Lower lobe of right lung (tissue), 2 donors: ENCODE measurements around the gene PNMA8A. TPM values are rescaled to one million over a fixed set of nuclear protein-coding genes. Genes with fewer than 3 reads are reported as not detected.
"Not testable (repeated sequence)": the region's sequence is repeated elsewhere in the genome, so short reads cannot be mapped to it uniquely, and the experiment has no call there.

Experiments
- ATAC-seq, 2 donors: fragments of 200-7000 bp; cut with Tn5 transposase; one replicate each; pipeline ENCODE4 v1.9.1; 2020 to 2022; ENCODE audit warnings: mild to moderate bottlenecking in 2 of 2, moderate library complexity in 2 of 2
- DNase-seq: peaks from one replicate; pipeline ENCODE4 v3.0.0-alpha.2; 2020
- H3K27ac ChIP-seq: fragments of 200-600 bp; one replicate; pipeline ENCODE4 v1.8.0; 2022
- H3K27me3 ChIP-seq: fragments of 200-600 bp; one replicate; pipeline ENCODE4 v1.8.0; 2022; ENCODE audit warnings: low read depth
- H3K36me3 ChIP-seq: fragments of 200-600 bp; one replicate; pipeline ENCODE4 v1.8.0; 2022; ENCODE audit warnings: mild to moderate bottlenecking
- H3K4me1 ChIP-seq: fragments of 200-600 bp; one replicate; pipeline ENCODE4 v1.8.0; 2022
- H3K4me3 ChIP-seq: fragments of 200-600 bp; one replicate; pipeline ENCODE4 v1.8.0; 2022; ENCODE audit warnings: mild to moderate bottlenecking
- H3K9me3 ChIP-seq: fragments of 200-600 bp; one replicate; pipeline ENCODE4 v1.8.0; 2022
- CTCF ChIP-seq: fragments of 200-600 bp; IDR thresholded peaks from one replicate; pipeline ENCODE4 v1.8.0; 2022; ENCODE audit warnings: antibody characterized with exemption, mild to moderate bottlenecking
- intact Hi-C: fragments of 100-400 bp; cut with DNase I; formaldehyde crosslinking; loops from one replicate; pipeline ENCODE4 v1.11.0; 2022
- total RNA-seq: library from RNA; stranded (reverse); fragmentation: NEBNext Ultra II Directional; extraction: Animal tissue kit (Norgen Biotek cat#: 25700); gene quantifications from one replicate; pipeline ENCODE4 v1.2.1, GENCODE V29; 2021
- donor health status: DM: no; HTN: yes; CAD: no; lungs with severe emphysema.

Gene PNMA8A
- total RNA-seq, 1 donor from 2014 or later: 1.5 TPM

GRCh38 chr19:46447824-46448223 lies 23.5 kb downstream of the PNMA8A start:
- Histone ChIP-seq H3K4me3 (no peak overlapping the region), H3K4me1 (peaks cover 5% of the 10 kb centered on the region), H3K36me3 (no peaks in the 10 kb centered on the region), H3K27me3 (no peaks in the 10 kb centered on the region), H3K9me3 (no peaks in the 10 kb centered on the region), H3K27ac (no peak overlapping the region)
- TF ChIP-seq CTCF: no peak
- no peak for ATAC-seq
- no peak for DNase-seq
- intact Hi-C loops: no loop called here

GRCh38 chr19:46447006-46447405 lies 24.4 kb downstream of the PNMA8A start:
- intact Hi-C loops: no loop called here
- Histone ChIP-seq H3K27me3 (no peaks in the 10 kb centered on the region), H3K9me3 (no peaks in the 10 kb centered on the region), H3K4me3 (no peak overlapping the region), H3K4me1 (peaks cover 9% of the 10 kb centered on the region), H3K36me3 (no peaks in the 10 kb centered on the region), H3K27ac (no peak overlapping the region)
- DNase-seq: no peak
- ATAC-seq: no peak
- TF ChIP-seq CTCF: no peak

GRCh38 chr19:46446021-46446420 lies 25.3 kb downstream of the PNMA8A start:
- DNase-seq (no peak), ATAC-seq (no peak)
- intact Hi-C loops: no loop called here

GRCh38 chr19:46442808-46443450 lies 28.4 kb downstream of the PNMA8A start:
- H3K27ac ChIP-seq: no peak overlapping the region
- H3K4me3 ChIP-seq: no peak overlapping the region
- no peak for DNase-seq

More at GRCh38 chr19:46446021-46446420, 25.3 kb downstream of the PNMA8A start:
- Histone ChIP-seq H3K4me3 (no peak overlapping the region), H3K36me3 (no peaks in the 10 kb centered on the region), H3K27me3 (no peaks in the 10 kb centered on the region), H3K27ac (no peak overlapping the region), H3K9me3 (no peaks in the 10 kb centered on the region), H3K4me1 (peaks cover 9% of the 10 kb centered on the region)
- TF ChIP-seq CTCF: no peak

GRCh38 chr19:46441866-46442265 lies 29.5 kb downstream of the PNMA8A start:
- TF ChIP-seq CTCF: no peak
- DNase-seq: no peak
- no peak overlapping the region for H3K27ac ChIP-seq
- H3K4me3 ChIP-seq: no peak overlapping the region
- ATAC-seq: no peak
- no peaks in the 10 kb centered on the region for H3K36me3 ChIP-seq
- no peaks in the 10 kb centered on the region for H3K27me3 ChIP-seq
- intact Hi-C loops: no loop called here
- no peaks in the 10 kb centered on the region for H3K9me3 ChIP-seq
- H3K4me1 ChIP-seq: peaks cover 9% of the 10 kb centered on the region

More at GRCh38 chr19:46442808-46443450, 28.4 kb downstream of the PNMA8A start:
- Histone ChIP-seq H3K36me3 (no peaks in the 10 kb centered on the region), H3K9me3 (no peaks in the 10 kb centered on the region), H3K27me3 (no peaks in the 10 kb centered on the region), H3K4me1 (peaks cover 9% of the 10 kb centered on the region)
- intact Hi-C loops: no loop called here
- no peak for ATAC-seq
- TF ChIP-seq CTCF: no peak

- ATAC-seq, H3K27ac ChIP-seq, DNase-seq, H3K4me3 ChIP-seq, intact Hi-C loops, H3K36me3 ChIP-seq, H3K9me3 ChIP-seq, H3K4me1 ChIP-seq: not testable (repeated sequence)
- H3K27me3 ChIP-seq: peaks cover 29% of the 10 kb centered on the region
These were observed 35.7 kb downstream of the PNMA8A start for GRCh38 chr19:46435689-46436088.
